Measurements from ENCODE around the gene KIAA2012. TPM values are rescaled to one million over a fixed set of nuclear protein-coding genes. Genes with fewer than 3 reads are reported as not detected.
"Not testable (repeated sequence)": the region's sequence is repeated elsewhere in the genome, so short reads cannot be mapped to it uniquely, and the experiment has no call there.

The KIAA2012 gene
- total and polyA plus RNA-seq, 5 donors from 2014 or later = not detected

GRCh38 chr2:202221873-202222272 lies 148.8 kb downstream of the KIAA2012 start:
- Mint-ChIP-seq H3K4me1 (peaks cover 26 to 64% (median 47%) of the 10 kb centered on the region in 4 donors), H3K4me3 (peak overlapping the region in 1 of 4 donors; percentile 3), H3K27ac (peak overlapping the region in 2 of 3 donors; percentile 62 to 66), H3K9me3 (peaks cover 0 to 2% (median 0%) of the 10 kb centered on the region in 7 donors), H3K27me3 (no peaks in the 10 kb centered on the region), H3K36me3 (peaks cover 39% of the 10 kb centered on the region)
- no peaks in the 10 kb centered on the region for H3K27me3 ChIP-seq (ENCODE audit: control insufficient read depth, insufficient read depth, low read length)
- no peak overlapping the region for H3K4me3 ChIP-seq (ENCODE audit: low read depth, low read length)
- no peak for DNase-seq
- peaks cover 23% of the 10 kb centered on the region for H3K36me3 ChIP-seq (ENCODE audit: control insufficient read depth, insufficient read depth, low read length)
- H3K9me3 ChIP-seq (ENCODE audit: control insufficient read depth in 2 of 2, low read length in 2 of 2) = no peaks in the 10 kb centered on the region
- peaks cover 7% of the 10 kb centered on the region for H3K4me1 ChIP-seq (ENCODE audit: control insufficient read depth, insufficient read depth, low read length, poor library complexity, severe bottlenecking)
- ATAC-seq (ENCODE audit: low read depth in 2 of 2) = no peak
- peak overlapping the region; percentile 9 for H3K27ac ChIP-seq (ENCODE audit: insufficient read depth, low read length, poor library complexity, severe bottlenecking)

- Mint-ChIP-seq H3K9me3 (no peaks in the 10 kb centered on the region), H3K36me3 (no peaks in the 10 kb centered on the region), H3K27ac (peak overlapping the region in 2 of 3 donors; percentile 94 to 96), H3K4me1 (peaks cover 18 to 52% (median 35%) of the 10 kb centered on the region in 4 donors), H3K27me3 (no peaks in the 10 kb centered on the region), H3K4me3 (peak overlapping the region; percentile 94 to 100 (median 95))
- no peaks in the 10 kb centered on the region for H3K27me3 ChIP-seq (ENCODE audit: control insufficient read depth, insufficient read depth, low read length)
- H3K9me3 ChIP-seq (ENCODE audit: control insufficient read depth in 2 of 2, low read length in 2 of 2) = no peaks in the 10 kb centered on the region
- H3K36me3 ChIP-seq (ENCODE audit: control insufficient read depth, insufficient read depth, low read length) = peaks cover 3% of the 10 kb centered on the region
- peak overlapping the region; percentile 83 for H3K27ac ChIP-seq (ENCODE audit: insufficient read depth, low read length, poor library complexity, severe bottlenecking)
- peak; percentile 36 to 47 for ATAC-seq (ENCODE audit: low read depth in 2 of 2)
- peaks cover 24% of the 10 kb centered on the region for H3K4me1 ChIP-seq (ENCODE audit: control insufficient read depth, insufficient read depth, low read length, poor library complexity, severe bottlenecking)
- H3K4me3 ChIP-seq (ENCODE audit: low read depth, low read length) = peak overlapping the region; percentile 97
- no peak for DNase-seq
Observed at GRCh38 chr2:202237787-202238233, 164.8 kb downstream of the KIAA2012 start.

- peaks cover 11 to 45% (median 28%) of the 10 kb centered on the region in 4 donors for H3K4me1 Mint-ChIP-seq
- peak; percentile 91 to 96 (median 91) for DNase-seq
- H3K36me3 ChIP-seq (ENCODE audit: control insufficient read depth, insufficient read depth, low read length) = no peaks in the 10 kb centered on the region
- peak within 1 kb of the TSS; percentile 96 to 99 (median 96) for H3K27ac Mint-ChIP-seq
- H3K4me3 Mint-ChIP-seq = peak within 1 kb of the TSS; percentile 94 to 100 (median 95)
- peak within 1 kb of the TSS; percentile 97 for H3K4me3 ChIP-seq (ENCODE audit: low read depth, low read length)
- H3K27me3 Mint-ChIP-seq = no peaks in the 10 kb centered on the region
- H3K9me3 ChIP-seq (ENCODE audit: control insufficient read depth in 2 of 2, low read length in 2 of 2) = no peaks in the 10 kb centered on the region
- no peaks in the 10 kb centered on the region for H3K27me3 ChIP-seq (ENCODE audit: control insufficient read depth, insufficient read depth, low read length)
- peak within 1 kb of the TSS; percentile 83 for H3K27ac ChIP-seq (ENCODE audit: insufficient read depth, low read length, poor library complexity, severe bottlenecking)
- no peaks in the 10 kb centered on the region for H3K9me3 Mint-ChIP-seq
- peak; percentile 95 to 97 for ATAC-seq (ENCODE audit: low read depth in 2 of 2)
- no peaks in the 10 kb centered on the region for H3K36me3 Mint-ChIP-seq
- peaks cover 24% of the 10 kb centered on the region for H3K4me1 ChIP-seq (ENCODE audit: control insufficient read depth, insufficient read depth, low read length, poor library complexity, severe bottlenecking)
Observed at GRCh38 chr2:202238234-202239197, 165.5 kb downstream of the KIAA2012 start, which contains the start of gene SUMO1. TSS of gene SUMO1 (minus strand) at chr2:202238597. CDS start at chr2:202238451, 146 bp downstream.

- H3K27me3 Mint-ChIP-seq = peaks cover 17% of the 10 kb centered on the region
- H3K4me3 Mint-ChIP-seq, H3K4me1 Mint-ChIP-seq: not testable (repeated sequence)
Observed at GRCh38 chr2:202247710-202248109, 174.7 kb downstream of the KIAA2012 start.

GRCh38 chr2:202249521-202250253 lies 176.6 kb downstream of the KIAA2012 start:
- Histone ChIP-seq H3K36me3 (ENCODE audit: control insufficient read depth, insufficient read depth, low read length) (no peaks in the 10 kb centered on the region), H3K4me3 (ENCODE audit: low read depth, low read length) (no peak overlapping the region), H3K27me3 (ENCODE audit: control insufficient read depth, insufficient read depth, low read length) (no peaks in the 10 kb centered on the region), H3K4me1 (ENCODE audit: control insufficient read depth, insufficient read depth, low read length, poor library complexity, severe bottlenecking) (no peaks in the 10 kb centered on the region), H3K9me3 (ENCODE audit: control insufficient read depth in 2 of 2, low read length in 2 of 2) (no peaks in the 10 kb centered on the region), H3K27ac (ENCODE audit: insufficient read depth, low read length, poor library complexity, severe bottlenecking) (no peak overlapping the region)
- Mint-ChIP-seq H3K4me1 (no peaks in the 10 kb centered on the region), H3K27me3 (peaks cover 11% of the 10 kb centered on the region), H3K36me3 (no peaks in the 10 kb centered on the region), H3K4me3 (no peak overlapping the region), H3K27ac (no peak overlapping the region), H3K9me3 (no peaks in the 10 kb centered on the region)
- DNase-seq (no peak), ATAC-seq (ENCODE audit: low read depth in 2 of 2) (no peak)

More at GRCh38 chr2:202247710-202248109, 174.7 kb downstream of the KIAA2012 start:
- H3K27me3 ChIP-seq (ENCODE audit: control insufficient read depth, insufficient read depth, low read length); H3K4me3 ChIP-seq (ENCODE audit: low read depth, low read length); H3K4me1 ChIP-seq (ENCODE audit: control insufficient read depth, insufficient read depth, low read length, poor library complexity, severe bottlenecking); H3K36me3 ChIP-seq (ENCODE audit: control insufficient read depth, insufficient read depth, low read length); ATAC-seq (ENCODE audit: low read depth in 2 of 2); H3K27ac Mint-ChIP-seq; DNase-seq; H3K36me3 Mint-ChIP-seq; H3K27ac ChIP-seq (ENCODE audit: insufficient read depth, low read length, poor library complexity, severe bottlenecking); H3K9me3 ChIP-seq (ENCODE audit: control insufficient read depth in 2 of 2, low read length in 2 of 2); H3K9me3 Mint-ChIP-seq: not testable (repeated sequence)

GRCh38 chr2:202251494-202251893 lies 178.4 kb downstream of the KIAA2012 start:
- ATAC-seq (ENCODE audit: low read depth in 2 of 2) = no peak

More at GRCh38 chr2:202251494-202251893, 178.4 kb downstream of the KIAA2012 start:
- no peak overlapping the region for H3K4me3 Mint-ChIP-seq
- H3K9me3 Mint-ChIP-seq = no peaks in the 10 kb centered on the region
- H3K4me1 Mint-ChIP-seq = no peaks in the 10 kb centered on the region
- Histone ChIP-seq H3K4me1 (ENCODE audit: control insufficient read depth, insufficient read depth, low read length, poor library complexity, severe bottlenecking) (no peaks in the 10 kb centered on the region), H3K4me3 (ENCODE audit: low read depth, low read length) (no peak overlapping the region), H3K36me3 (ENCODE audit: control insufficient read depth, insufficient read depth, low read length) (no peaks in the 10 kb centered on the region), H3K9me3 (ENCODE audit: control insufficient read depth in 2 of 2, low read length in 2 of 2) (no peaks in the 10 kb centered on the region), H3K27ac (ENCODE audit: insufficient read depth, low read length, poor library complexity, severe bottlenecking) (no peak overlapping the region), H3K27me3 (ENCODE audit: control insufficient read depth, insufficient read depth, low read length) (no peaks in the 10 kb centered on the region)
- H3K27ac Mint-ChIP-seq = no peak overlapping the region
- peaks cover 11% of the 10 kb centered on the region for H3K27me3 Mint-ChIP-seq
- H3K36me3 Mint-ChIP-seq = no peaks in the 10 kb centered on the region
- no peak for DNase-seq

Measured in CD4-positive, CD25-positive, alpha-beta regulatory T cell (primary cell).